ENCODE measurements around the gene TCTN3. TPM values are rescaled to one million over a fixed set of nuclear protein-coding genes. Genes with fewer than 3 reads are reported as not detected.

Gene TCTN3
- total and polyA plus RNA-seq, 10 of the 15 experiments (the other 5 are each of a cell fraction or from before 2014, with no cell fraction given), result 20.0 to 48.7 (median 29.1) TPM

GRCh38 chr10:95741807-95742467 lies 48.2 kb upstream of the TCTN3 start (continued):
- TF ChIP-seq, protein P1, sequence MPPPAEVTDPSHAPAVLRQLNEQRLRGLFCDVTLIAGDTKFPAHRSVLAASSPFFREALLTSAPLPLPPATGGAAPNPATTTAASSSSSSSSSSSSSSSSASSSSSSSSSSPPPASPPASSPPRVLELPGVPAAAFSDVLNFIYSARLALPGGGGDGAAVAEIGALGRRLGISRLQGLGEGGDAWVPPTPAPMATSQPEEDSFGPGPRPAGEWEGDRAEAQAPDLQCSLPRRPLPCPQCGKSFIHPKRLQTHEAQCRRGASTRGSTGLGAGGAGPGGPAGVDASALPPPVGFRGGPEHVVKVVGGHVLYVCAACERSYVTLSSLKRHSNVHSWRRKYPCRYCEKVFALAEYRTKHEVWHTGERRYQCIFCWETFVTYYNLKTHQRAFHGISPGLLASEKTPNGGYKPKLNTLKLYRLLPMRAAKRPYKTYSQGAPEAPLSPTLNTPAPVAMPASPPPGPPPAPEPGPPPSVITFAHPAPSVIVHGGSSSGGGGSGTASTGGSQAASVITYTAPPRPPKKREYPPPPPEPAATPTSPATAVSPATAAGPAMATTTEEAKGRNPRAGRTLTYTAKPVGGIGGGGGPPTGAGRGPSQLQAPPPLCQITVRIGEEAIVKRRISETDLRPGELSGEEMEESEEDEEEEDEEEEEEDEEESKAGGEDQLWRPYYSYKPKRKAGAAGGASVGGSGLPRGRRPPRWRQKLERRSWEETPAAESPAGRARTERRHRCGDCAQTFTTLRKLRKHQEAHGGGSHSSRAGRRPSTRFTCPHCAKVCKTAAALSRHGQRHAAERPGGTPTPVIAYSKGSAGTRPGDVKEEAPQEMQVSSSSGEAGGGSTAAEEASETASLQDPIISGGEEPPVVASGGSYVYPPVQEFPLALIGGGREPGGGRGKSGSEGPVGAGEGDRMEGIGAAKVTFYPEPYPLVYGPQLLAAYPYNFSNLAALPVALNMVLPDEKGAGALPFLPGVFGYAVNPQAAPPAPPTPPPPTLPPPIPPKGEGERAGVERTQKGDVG (CRISPR knock-in tag; IDR thresholded peaks at IDR 0.05), result no peak
- TF ChIP-seq, protein P2, sequence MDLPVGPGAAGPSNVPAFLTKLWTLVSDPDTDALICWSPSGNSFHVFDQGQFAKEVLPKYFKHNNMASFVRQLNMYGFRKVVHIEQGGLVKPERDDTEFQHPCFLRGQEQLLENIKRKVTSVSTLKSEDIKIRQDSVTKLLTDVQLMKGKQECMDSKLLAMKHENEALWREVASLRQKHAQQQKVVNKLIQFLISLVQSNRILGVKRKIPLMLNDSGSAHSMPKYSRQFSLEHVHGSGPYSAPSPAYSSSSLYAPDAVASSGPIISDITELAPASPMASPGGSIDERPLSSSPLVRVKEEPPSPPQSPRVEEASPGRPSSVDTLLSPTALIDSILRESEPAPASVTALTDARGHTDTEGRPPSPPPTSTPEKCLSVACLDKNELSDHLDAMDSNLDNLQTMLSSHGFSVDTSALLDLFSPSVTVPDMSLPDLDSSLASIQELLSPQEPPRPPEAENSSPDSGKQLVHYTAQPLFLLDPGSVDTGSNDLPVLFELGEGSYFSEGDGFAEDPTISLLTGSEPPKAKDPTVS (IDR thresholded peaks at IDR 0.05; ENCODE audit: low read depth, low read length), result no peak
- TF ChIP-seq, protein P3, sequence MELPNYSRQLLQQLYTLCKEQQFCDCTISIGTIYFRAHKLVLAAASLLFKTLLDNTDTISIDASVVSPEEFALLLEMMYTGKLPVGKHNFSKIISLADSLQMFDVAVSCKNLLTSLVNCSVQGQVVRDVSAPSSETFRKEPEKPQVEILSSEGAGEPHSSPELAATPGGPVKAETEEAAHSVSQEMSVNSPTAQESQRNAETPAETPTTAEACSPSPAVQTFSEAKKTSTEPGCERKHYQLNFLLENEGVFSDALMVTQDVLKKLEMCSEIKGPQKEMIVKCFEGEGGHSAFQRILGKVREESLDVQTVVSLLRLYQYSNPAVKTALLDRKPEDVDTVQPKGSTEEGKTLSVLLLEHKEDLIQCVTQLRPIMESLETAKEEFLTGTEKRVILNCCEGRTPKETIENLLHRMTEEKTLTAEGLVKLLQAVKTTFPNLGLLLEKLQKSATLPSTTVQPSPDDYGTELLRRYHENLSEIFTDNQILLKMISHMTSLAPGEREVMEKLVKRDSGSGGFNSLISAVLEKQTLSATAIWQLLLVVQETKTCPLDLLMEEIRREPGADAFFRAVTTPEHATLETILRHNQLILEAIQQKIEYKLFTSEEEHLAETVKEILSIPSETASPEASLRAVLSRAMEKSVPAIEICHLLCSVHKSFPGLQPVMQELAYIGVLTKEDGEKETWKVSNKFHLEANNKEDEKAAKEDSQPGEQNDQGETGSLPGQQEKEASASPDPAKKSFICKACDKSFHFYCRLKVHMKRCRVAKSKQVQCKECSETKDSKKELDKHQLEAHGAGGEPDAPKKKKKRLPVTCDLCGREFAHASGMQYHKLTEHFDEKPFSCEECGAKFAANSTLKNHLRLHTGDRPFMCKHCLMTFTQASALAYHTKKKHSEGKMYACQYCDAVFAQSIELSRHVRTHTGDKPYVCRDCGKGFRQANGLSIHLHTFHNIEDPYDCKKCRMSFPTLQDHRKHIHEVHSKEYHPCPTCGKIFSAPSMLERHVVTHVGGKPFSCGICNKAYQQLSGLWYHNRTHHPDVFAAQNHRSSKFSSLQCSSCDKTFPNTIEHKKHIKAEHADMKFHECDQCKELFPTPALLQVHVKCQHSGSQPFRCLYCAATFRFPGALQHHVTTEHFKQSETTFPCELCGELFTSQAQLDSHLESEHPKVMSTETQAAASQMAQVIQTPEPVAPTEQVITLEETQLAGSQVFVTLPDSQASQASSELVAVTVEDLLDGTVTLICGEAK (IDR thresholded peaks at IDR 0.05; ENCODE audit: borderline replicate concordance), result no peak
- TF ChIP-seq NRF1 (conservative IDR thresholded peaks at IDR 0.05; ENCODE audit: low read depth, low read length), result no peak
- TF ChIP-seq SMAD5 (IDR thresholded peaks at IDR 0.05; ENCODE audit: low read depth), result 0 out of 2 replicates have a peak, but pooled peaks have one; percentile 11
- TF ChIP-seq ZNF592 (IDR thresholded peaks at IDR 0.05), result no peak
- no peak for TF ChIP-seq MEF2B (IDR thresholded peaks at IDR 0.05; ENCODE audit: partially characterized antibody, poor library complexity, severe bottlenecking)
- TF ChIP-seq NFYA (IDR thresholded peaks at IDR 0.05; ENCODE audit: borderline replicate concordance, low read depth, low read length), result no peak
- TF ChIP-seq MXI1 (IDR thresholded peaks at IDR 0.05; ENCODE audit: low read depth, low read length), result no peak
- peak; percentile 45; the same call in 1 of the 2 replicates for TF ChIP-seq MTA3 (IDR thresholded peaks at IDR 0.05; ENCODE audit: borderline replicate concordance, low read length)
- 0 out of 2 replicates have a peak, but pooled peaks have one; percentile 13 for TF ChIP-seq TAF1 (IDR thresholded peaks at IDR 0.05; ENCODE audit: borderline replicate concordance, low read depth, low read length)
- no peak for TF ChIP-seq ZNF622 (IDR thresholded peaks at IDR 0.05)
- TF ChIP-seq FOXK2 (IDR thresholded peaks at IDR 0.05), result no peak
- TF ChIP-seq HCFC1 (IDR thresholded peaks at IDR 0.05; ENCODE audit: low read length), result no peak
- TF ChIP-seq SIX5 (IDR thresholded peaks at IDR 0.05; ENCODE audit: low read depth, low read length, severe bottlenecking), result peak; percentile 20
- peak; percentile 79 for TF ChIP-seq RUNX3 (IDR thresholded peaks at IDR 0.05; ENCODE audit: low read length)
- no peak for TF ChIP-seq CBX3 (IDR thresholded peaks at IDR 0.05; ENCODE audit: borderline replicate concordance, low read depth)

Data from GM12878 (cell line).